Ureter (tissue), 1 donor: ENCODE measurements around the gene FAAP24. TPM values are rescaled to one million over a fixed set of nuclear protein-coding genes. Genes with fewer than 3 reads are reported as not detected.
A peak's percentile ranks its signal among the peaks of the same experiment; 100 is the strongest.
"Not testable (repeated sequence)": the region's sequence is repeated elsewhere in the genome, so short reads cannot be mapped to it uniquely, and the experiment has no call there.

Experiments used
- DNase-seq: peaks from one replicate; pipeline ENCODE4 v3.0.0-alpha.2; 2020; ENCODE audit warnings: low spot score
- total RNA-seq: library from RNA; stranded (reverse); gene quantifications from one replicate; pipeline ENCODE4 v1.2.4, GENCODE V29; 2023
- donor health status: DM: yes; HTN: yes; CAD: no.

The FAAP24 gene
- 4.9 TPM for total RNA-seq

DNA sequence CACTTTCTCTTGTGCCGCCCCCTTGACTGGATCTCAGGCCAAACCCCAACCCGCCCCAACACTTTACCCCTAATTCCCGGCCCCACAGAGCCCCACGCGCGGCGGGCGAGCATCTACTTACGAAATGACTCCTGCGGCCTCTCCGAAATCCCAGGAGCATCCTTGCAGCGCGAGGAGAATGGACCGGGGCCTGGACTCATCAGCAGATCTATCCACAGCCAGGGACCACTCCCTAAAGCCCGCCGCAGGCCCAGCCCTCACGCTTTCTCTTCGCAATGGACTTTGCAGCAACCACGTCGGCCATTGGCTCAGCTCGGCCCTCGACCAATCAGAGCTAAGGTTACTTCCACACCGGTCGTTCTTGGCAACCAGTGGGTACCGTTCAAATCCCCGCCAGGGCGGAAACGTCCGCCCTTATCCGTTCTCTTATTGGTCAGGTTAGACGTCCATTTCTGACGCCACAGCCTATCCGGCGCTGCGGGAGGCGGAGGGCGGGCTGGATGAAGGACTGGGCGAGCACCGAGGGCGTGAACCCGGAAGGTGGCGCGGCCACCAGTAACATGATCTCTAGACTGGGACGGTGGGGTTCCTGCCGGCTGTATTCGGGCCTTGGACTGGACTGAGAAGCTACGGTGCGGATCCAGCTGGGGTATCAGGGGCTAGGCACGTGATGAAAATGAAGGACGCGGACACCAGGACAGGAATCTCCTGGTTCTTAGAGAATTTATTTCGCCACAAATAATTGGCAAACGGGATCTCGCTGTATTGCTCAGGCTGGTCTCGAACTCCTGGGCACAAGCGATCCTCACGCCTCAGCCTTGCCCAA, at the start of gene FAAP24, which contains the start of gene CEP89:
TSS of gene FAAP24 (plus strand) at position 528 of the 826 bp plus-strand sequence. CDS start 955 bp downstream, outside the sequence.
TSS of gene CEP89 (minus strand) at position 244 of the 826 bp plus-strand sequence. CDS start at position 160, 84 bp downstream.
- DNase-seq, result peak; percentile 100

DNA sequence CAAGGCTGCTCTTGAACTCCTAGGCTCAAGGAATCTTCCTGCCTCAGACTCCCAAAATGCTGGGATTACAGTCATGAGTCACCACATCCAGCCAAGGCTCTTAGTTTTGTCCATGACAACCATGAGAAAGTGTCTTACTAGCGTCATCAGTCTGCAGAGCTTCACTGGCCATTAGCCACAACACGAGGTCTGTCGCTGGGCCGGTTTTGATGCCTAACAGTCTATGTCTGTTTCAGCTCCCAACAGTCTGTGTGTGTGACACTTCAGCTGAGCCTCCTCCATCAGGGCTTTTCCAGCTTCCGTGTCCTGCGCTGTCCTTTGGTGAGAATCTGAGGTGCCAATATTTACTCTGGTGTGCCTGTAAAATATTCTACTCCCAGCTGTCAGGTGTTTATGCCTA, 47.8 kb upstream of the FAAP24 start:
- DNase-seq, result no peak

GRCh38 chr19:32928806-32929205, 43.2 kb upstream of the FAAP24 start:
- no peak for DNase-seq

DNA sequence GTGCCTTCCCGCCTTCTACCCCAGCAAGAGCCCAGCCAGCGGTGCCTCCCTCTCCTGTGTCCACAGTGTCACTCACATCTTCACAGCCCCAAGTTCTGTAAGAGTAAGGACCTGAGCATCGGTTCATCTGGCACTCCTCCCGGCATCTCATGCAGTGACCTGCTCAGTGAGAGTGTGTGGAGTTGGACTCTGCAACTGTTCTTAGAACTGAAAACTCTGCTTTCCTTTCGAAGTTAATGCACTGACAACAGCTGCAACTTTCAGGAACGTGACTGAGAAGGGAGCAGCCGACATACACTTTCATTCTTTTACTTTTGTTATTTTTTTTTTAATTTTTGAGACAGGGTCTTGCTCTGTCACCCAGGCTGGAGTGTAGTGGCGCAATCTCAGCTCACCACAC, 41.5 kb upstream of the FAAP24 start:
- DNase-seq, result no peak

- no peak for DNase-seq
Measured at GRCh38 chr19:32933571-32933970, 38.5 kb upstream of the FAAP24 start.

- no peak for DNase-seq
Measured at GRCh38 chr19:32935629-32936028, 36.4 kb upstream of the FAAP24 start.

DNA sequence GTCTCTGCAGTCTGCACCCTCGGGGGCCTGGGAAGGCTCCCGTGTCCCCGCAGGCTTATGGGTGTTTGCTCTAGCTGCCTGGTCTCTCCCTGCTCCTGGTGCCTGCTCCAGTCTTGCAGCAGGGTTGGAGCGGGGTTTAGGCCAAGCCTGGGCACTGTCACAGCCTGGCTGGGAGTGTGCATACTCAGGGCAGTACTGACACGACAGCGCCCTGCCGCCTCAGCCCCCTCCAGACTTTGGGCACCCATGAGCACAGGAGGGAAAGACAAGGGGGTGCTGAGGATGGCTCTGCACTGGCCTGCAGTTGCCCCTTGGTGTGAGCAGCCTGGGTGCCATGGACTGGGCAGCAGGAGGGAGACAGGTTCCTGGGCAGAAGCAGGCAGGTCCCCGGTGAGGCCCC, 36.0 kb upstream of the FAAP24 start:
- no peak for DNase-seq

- DNase-seq, result not testable (repeated sequence)
Measured at GRCh38 chr19:32941273-32941672, 30.8 kb upstream of the FAAP24 start.

- DNase-seq, result no peak
Measured at GRCh38 chr19:32945260-32945659, 26.8 kb upstream of the FAAP24 start.

DNA sequence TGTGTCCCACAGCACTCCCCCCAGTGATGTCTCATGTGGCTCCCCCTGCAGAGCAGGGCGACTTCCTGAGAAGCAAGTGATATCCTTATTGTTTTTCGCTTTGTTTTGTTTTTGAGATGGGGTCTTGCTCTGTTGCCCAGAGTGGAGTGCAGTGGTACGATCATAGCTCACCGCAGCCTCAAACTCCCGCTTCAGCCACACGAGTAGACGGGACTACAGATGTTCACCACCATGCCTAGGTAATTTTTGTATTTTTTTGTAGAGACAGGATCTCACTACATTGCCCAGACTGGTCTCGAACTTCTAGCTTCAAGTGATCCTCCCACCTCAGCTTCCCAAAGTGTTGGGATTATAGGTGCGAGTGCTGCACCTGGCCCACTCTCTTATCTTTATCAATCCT, 5.3 kb upstream of the FAAP24 start:
- DNase-seq, result no peak

DNA sequence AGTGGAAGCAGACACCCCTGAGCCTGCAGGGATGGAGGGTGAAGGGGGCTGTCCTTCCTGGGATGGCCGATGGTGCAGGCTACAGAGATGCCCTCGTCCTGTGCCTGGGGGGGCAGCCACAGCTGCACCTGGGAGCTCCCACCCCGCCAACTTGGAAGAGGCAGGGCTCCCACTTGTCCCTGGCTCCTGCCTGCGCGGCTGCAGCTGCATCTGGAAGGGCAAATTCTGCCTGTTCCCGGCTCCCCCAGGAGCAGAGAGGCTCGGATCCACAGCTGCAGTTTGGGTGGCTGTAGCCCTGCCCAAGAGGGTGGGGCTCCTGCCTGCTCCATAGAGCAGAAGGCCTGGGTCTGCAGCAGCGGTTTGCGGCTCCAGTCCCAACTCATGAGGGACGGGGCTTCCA, 2.5 kb upstream of the FAAP24 start:
- no peak for DNase-seq

GRCh38 chr19:32971012-32971595, 938 bp upstream of the FAAP24 start:
- DNase-seq, result no peak

- DNase-seq, result peak; percentile 73
Measured at GRCh38 chr19:32976223-32976805, 4.3 kb downstream of the FAAP24 start.

DNA sequence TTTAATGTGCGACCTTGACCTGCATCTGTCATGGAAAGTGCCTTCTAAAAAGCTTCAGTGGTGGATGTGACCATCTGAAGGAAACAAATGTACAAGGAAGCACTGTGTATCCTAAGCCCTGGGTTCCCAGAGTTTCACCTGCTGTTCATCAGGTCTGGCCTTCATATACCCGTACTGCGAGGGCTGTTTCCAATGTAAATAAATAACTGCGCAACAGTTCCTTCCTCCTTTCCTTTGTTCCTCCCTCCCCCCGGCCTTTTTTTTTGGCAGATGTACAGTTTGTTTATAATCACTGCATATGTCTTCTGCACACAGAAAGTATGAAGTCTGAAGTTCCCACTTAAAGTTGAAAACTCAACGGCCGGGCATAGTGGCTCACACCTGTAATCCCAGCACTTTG, 5.2 kb downstream of the FAAP24 start:
- DNase-seq, result no peak

- DNase-seq, result not testable (repeated sequence)
Measured at GRCh38 chr19:32977813-32978212, 5.8 kb downstream of the FAAP24 start.

DNA sequence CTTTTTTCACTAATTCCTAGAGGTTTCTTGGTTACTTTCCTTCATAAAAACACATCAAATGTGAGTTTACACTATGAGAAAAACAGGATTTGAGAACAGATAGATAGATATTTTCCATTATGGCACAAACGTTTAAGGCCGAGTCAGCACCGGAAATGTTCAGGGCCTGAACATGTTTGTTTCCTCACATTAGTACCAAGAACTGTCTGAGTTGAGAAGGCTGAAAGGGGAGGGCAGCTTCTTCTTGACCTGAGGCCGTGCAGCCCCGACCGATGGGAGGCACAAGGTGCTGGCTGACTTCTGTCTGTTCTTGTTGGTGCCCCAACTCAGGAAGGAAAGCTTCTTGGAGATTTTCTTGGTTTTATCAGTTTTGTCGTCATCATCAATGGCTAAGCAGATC, 7.8 kb downstream of the FAAP24 start:
- DNase-seq, result not testable (repeated sequence)

DNA sequence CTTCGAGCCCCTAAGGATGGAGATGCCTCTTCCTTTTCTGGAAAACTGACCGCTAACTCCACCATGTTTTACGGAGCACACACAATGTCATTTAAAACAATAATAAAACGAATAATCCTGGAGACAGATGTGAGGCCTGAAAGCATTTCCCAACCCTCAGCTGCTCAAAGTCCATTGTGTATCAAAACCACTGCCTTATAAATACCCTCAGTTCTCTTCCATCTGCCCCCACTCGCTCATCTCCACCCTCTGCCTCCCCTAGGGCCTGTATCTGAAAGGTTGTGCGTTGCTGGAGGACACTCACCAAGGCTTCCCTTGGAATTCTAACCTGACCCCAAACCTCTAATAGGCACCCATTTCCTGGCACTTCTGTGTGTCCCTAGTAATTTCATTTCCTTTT, 10.4 kb downstream of the FAAP24 start:
- not testable (repeated sequence) for DNase-seq

DNA sequence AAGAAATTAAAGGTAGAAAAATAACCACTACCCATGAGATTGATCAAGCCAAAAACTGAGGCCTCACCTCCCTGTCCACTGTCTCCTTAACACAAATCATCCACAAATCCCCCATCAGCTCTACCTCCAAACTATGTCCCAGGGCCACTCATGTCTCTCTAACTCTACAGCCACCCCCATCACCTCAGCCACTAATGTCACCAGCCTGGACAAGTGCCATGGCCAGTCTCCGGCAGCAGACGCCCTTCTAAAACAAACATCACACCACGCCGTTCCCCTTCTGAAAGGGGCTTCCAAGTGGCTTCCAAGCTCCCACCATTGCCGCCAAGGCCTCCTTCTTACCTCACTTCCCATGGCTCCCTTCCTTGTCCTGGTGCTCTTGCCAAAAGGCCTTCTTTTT, 16.2 kb downstream of the FAAP24 start:
- DNase-seq, result not testable (repeated sequence)

DNA sequence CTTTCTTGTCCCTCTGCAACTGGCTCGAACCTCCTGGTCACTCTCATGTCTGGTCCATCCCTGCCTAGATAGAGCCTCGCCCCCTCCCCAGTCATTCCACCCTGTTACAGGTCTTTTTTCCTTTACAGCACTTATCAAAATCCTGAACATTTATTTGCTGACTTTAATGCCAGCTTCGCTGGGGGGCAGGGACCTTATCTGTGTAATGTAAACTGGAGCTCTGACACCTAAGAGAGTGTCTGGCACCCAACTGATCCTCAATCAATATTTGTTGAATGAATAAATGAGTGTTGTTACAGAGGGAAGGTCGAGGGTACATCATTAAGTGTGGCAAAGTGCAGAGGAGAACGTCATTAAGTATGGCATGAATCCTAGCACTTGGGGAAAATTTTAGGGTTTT, 16.7 kb downstream of the FAAP24 start:
- no peak for DNase-seq

DNA sequence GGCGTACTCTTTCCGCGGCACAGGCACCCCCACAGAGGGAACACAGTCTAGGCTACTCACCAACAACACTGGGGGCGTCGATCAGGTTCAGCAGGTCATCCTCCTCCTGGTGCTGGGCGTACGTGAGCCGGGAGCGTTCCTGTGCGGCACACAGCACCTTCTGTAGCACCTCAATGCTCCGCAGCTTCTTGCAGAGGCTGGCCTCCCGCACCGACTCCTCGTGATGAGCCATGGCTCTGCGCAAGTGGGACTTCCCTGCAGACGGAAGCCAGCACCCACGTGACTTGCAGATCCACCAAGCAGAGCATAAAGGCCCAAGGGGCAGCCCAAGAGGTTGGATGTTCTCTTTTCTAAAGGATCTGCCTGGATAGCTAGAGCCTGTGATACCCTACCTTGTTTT, 23.9 kb downstream of the FAAP24 start:
- DNase-seq, result not testable (repeated sequence)

GRCh38 chr19:32997061-32997464, 25.0 kb downstream of the FAAP24 start:
- not testable (repeated sequence) for DNase-seq

- DNase-seq, result no peak
Measured at GRCh38 chr19:32997716-32998355, 25.8 kb downstream of the FAAP24 start.
